Measurements from ENCODE around the gene KIF5A.
"Not testable (repeated sequence)": the region's sequence is repeated elsewhere in the genome, so short reads cannot be mapped to it uniquely, and the experiment has no call there.

The KIF5A gene

DNA sequence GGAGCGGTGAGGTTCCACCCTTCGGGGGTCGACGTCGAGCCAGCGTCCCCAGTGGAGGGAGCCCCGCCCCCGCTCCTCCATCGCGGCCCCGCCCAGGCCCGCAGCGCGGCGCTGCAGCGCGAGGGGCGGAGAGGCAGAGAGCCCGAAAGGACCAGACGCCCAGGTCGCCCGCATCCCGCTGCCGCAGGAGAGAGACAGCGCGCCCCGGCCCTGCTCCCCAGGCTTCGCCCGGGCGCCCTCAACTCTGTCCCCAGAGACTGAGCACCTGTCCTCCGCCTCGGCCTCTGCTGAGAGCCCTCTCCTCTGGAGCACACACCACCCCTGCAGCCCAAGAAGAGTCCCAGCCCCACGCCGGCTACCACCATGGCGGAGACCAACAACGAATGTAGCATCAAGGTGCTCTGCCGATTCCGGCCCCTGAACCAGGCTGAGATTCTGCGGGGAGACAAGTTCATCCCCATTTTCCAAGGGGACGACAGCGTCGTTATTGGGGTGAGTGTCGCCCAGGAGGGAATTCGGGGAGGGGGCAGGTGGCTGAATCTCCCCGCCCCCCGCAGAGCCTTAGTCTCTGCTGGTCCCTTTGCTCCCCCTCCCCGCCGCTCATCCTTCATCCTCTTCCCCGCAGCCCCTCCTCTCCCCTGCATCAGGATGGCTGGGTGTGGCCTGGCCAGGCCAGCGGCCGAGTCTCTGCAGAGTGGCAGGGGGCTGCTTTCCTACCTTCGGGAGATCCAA lies at the start of gene KIF5A:
Gene KIF5A, plus strand, starts transcription at position 136 of the 732 bp plus-strand sequence. Its CDS starts 228 bp downstream, at position 364.
- peak; percentile 50 for DNase-seq

DNA sequence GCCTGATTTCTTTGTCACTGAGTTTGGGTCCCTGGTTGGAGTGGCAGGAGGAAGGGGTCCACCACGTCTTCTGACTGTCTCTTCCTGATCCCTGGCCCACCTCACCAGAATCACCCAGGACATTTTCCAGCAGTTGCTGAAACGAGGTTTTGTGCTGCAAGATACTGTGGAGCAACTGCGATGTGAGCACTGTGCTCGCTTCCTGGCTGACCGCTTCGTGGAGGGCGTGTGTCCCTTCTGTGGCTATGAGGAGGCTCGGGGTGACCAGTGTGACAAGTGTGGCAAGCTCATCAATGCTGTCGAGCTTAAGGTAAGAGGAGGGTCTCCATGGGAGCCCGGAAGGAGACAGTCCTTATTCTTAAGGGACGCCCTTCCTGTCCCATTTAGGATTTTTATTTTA lies 49.6 kb upstream of the KIF5A start:
- no peak for DNase-seq

DNA sequence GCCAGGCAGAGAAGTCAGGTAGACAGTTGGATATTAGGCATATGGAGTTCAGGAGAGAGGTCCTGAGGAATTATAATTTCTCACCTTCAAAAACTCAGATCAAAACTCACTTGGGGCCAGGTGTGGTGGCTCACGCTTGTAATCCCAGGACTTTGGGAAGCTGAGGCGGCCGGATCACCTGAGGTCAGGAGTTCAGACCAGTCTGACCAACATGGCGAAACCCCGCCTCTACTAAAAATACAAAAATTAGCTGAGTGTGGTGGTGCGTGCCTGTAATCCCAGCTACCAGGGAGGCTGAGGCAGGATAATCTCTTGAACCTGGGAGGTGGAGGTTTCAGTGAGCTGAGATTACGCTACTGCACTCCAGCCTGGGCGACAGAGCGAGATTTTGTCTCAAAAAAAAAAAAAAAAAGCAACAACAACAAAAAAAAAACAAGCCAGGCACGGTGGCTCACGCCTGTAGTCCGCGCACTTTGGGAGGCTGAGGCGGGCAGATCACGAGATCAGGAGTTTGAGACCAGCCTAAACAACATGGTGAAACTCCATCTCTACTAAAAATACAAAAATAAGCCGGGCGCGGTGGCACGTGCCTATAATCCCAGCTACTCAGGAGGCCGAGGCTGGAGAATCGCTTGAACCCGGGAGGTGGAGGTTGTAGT lies 47.4 kb upstream of the KIF5A start:
- not testable (repeated sequence) for DNase-seq

DNA sequence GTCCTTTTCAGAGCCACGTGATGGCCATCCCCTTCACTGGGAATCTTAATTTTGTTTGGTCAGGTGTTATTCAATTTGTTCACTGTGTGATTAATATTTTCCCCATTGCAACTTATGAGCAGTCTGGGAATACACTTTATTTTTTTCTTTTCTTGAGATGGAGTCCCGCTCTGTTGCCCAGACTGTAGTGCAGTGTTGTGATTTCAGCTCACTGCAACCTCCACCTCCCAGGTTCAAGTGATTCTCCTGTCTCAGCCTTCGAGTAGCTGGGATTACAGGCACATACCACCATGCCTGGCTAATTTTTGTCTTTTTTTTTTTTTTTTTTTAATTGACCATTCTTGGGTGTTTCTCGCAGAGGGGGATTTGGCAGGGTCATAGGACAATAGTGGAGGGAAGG lies 43.3 kb upstream of the KIF5A start:
- not testable (repeated sequence) for DNase-seq

DNA sequence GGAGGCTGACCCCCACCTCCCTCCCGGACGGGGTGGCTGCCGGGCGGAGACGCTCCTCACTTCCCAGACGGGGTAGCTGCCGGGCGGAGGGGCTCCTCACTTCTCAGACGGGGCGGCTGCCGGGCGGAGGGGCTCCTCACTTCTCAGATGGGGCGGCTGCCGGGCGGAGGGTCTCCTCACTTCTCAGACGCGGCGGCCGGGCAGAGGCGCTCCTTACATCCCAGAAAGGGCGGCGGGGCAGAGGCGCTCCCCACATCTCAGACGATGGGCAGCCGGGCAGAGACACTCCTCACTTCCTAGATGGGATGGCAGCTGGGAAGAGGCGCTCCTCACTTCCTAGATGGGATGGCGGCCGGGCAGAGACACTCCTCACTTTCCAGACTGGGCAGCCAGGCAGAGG lies 42.0 kb upstream of the KIF5A start:
- not testable (repeated sequence) for DNase-seq

DNA sequence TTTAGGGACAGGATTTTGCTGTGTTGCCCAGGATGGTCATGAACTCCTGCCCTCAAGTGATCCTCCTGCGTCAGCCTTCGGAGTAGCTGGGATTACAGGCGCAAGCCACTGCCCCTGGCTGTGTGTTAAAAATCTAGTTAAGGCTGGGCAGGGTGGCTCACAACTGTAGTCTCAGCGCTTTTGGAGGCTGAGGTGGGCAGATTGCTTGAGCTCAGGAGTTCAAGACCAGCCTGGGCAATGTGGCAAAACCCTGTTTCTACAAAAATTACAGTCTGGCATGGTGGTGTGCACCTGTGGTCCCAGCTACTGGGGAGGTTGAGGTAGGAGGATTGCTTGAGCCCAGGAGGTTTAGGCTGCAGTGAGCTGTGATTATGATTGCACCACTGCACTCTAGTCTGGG lies 38.7 kb upstream of the KIF5A start:
- DNase-seq: no peak

DNA sequence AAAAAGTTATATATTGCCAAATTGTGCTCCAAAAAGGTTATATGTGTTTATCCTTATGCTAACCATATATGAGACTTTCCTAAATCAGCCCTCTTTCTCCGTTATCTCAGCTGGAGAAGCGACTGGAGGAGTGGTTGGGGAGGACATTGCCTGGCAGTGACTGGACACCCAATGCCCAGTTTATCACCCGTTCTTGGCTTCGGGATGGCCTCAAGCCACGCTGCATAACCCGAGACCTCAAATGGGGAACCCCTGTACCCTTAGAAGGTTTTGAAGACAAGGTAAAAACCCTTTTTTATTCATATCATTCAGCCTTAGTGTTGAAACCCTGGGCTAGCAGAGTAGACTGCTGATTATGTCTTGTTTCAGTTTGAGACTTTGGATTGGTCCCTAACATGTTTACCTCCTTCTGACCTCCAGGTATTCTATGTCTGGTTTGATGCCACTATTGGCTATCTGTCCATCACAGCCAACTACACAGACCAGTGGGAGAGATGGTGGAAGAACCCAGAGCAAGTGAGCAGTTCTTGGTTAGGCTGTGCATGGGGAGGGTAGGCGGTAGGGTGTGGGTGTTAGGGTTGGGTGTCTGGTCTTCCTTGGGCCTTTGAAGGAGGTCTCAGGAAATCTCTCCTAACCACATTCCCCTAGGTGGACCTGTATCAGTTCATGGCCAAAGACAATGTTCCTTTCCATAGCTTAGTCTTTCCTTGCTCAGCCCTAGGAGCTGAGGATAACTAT lies 38.1 kb upstream of the KIF5A start:
- DNase-seq: no peak

DNA sequence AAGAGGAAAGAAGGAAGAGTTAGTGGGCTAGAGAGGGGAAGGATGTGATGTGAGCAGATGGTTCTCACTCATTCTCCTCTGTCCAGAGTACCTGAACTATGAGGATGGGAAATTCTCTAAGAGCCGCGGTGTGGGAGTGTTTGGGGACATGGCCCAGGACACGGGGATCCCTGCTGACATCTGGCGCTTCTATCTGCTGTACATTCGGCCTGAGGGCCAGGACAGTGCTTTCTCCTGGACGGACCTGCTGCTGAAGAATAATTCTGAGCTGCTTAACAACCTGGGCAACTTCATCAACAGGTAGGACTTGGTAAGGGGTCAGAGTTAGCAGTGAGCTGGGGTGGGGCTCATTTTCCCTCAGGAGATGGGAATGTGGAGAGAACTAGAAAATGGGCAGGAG lies 37.2 kb upstream of the KIF5A start:
- DNase-seq: no peak

DNA sequence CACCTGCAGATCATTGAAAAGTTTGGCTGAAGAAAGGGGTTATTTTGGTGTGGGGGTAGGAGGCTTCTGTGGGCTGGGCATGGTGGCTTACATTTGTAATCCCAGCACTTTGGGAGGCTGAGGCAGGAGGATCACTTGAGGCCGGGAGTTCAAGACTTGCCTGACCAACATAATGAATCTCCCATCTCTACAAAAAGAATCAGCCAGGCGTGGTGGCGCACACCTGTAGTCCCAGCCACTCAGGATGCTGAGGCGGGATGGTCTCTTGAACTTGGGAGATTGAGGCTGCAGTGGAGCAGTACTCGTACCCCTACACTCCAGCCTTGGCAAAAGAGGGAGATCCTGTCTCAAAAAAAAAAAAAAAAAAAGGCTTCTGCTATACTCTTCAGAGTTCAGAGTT lies 36.6 kb upstream of the KIF5A start:
- DNase-seq: no peak

DNA sequence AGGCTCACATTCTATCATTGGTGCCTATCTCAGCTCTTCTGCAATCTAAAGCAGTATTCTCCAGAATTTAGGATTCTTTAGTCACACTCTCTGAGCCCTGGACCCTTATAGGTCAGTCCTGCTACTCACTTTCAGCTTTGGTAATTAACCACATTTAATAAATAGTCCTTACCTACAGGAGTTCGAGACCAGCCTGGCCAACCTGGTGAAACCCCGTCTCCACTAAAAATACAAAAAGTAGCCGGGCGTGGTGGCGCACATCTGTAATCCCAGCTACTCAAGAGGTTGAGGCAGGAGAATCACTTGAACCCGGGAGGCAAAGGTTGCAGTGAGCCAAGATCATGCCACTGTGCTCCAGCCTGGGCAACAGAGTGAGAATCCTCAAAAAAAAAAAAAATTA lies 36.2 kb upstream of the KIF5A start:
- DNase-seq: not testable (repeated sequence)

DNA sequence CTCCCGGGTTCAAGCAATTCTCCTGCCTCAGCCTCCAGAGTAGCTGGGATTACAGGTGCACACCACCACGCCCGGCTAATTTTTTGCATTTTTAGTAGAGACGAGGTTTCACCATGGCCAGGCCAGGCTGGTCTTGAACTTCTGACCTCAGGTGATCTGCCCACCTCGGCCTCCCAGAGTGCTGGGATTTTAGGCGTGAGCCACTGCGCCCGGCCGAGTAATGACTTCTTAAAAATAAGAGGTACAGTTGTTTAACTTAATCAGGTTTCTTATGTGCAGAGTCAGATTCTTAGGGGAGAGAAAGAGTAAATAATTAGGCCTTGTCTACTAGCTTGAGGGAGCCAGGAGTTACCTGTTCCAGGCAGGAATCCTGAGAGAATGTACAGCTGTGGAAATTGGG lies 35.6 kb upstream of the KIF5A start:
- not testable (repeated sequence) for DNase-seq

DNA sequence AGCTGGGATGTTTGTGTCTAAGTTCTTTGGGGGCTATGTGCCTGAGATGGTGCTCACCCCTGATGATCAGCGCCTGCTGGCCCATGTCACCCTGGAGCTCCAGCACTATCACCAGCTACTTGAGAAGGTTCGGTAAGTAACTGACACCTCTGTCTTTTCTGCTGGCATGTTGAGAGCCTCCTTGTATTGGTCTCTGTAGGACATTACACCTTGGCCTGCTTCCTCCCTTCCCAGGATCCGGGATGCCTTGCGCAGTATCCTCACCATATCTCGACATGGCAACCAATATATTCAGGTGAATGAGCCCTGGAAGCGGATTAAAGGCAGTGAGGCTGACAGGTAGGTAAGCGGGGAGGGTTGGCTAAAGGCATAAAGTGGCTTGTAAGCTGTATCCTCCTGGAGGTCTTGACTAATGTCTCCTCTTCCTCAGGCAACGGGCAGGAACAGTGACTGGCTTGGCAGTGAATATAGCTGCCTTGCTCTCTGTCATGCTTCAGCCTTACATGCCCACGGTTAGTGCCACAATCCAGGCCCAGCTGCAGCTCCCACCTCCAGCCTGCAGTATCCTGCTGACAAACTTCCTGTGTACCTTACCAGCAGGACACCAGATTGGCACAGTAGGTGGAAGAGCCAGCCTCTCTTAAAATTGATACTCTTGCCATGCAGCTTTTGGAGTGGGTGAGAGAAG lies 35.0 kb upstream of the KIF5A start:
- no peak for DNase-seq

DNA sequence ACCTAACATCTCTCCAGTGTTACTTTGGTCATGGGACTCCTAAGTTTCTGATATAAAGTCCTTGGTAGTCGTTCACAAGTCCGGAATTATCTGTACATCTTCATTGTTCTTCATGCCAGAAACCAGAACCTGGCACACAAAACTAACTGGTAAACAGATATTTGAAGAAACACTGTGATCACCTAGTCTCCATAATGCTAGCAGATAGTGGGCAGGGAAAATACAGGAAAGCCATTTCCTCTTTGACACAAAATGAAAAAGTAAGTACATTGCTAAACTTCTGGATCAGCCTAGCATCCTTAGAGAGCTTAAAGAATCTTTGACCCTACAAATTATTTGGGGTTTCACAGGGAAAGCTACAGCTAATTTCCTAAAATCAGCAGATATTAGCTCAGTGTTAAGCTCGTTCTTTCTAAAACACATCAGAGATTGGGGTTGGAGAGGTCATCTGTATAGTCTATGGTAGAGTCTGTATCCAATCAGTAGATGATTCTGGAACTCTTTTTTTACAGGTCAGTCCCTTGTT lies 34.4 kb upstream of the KIF5A start:
- DNase-seq: no peak

DNA sequence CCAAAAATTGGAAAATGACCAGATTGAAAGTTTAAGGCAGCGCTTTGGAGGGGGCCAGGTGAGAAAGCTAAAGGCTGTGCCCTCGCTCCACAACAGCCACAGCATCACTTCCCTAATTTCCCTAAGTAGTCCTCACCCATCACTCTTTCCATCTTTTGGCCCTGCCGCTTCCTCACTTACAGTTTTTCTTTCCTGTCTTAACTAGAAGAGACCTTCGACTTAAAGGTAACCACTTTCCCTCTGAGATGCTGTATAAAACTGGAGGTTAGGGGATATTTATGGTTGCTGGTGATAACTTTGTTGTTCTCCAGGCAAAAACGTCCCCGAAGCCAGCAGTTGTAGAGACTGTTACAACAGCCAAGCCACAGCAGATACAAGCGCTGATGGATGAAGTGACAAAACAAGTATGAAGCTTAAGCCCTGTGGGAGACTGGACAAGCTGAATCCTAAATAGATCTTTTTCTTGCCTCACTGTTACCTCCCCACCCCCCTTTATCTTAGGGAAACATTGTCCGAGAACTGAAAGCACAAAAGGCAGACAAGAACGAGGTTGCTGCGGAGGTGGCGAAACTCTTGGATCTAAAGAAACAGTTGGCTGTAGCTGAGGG lies 33.8 kb upstream of the KIF5A start:
- DNase-seq: no peak

DNA sequence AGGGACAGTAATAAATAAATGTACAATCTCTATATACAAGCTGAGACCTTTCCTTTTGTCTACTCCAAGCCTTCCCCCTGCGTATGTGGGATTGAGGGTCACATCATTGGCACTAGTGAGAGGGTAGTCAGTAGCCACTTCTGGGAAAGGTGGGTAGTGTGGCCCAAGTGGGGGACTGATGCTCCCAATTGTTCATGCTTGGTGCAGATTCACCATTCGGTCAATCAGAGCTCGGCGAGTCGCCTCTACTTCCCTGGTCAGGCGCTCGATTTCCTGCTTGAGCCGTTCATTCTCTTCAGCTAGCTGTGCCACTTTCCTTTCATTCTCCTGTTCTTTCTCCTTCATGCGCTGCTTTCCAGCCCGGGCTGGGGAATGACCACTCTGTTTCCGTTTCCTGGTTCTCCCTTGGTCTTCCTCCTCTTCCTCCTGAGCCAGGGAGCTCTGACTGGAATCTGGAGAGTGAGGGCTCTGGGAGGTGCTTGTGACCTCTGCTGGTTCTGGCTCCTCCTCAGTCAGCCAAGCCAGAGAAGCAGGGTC lies 33.2 kb upstream of the KIF5A start:
- DNase-seq: no peak

DNA sequence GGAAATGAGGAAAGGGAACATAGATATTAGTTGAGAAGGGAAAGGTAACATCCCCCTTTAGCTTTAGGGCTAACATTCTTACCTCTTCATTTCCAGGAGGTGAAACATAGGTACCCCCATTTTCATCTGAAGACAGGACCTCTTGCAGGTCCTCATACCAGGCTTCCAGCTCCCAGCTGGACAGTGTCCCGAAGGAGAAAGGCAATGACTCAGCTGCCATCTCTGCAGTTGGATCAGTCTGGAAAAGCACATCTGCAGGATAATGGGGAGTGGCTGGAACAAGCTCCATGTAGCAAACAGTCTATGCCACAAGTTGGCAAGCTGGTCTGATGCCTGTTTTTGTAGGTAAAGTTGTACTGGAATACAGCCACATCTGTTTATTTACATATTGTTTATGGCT lies 32.7 kb upstream of the KIF5A start:
- DNase-seq: no peak

DNA sequence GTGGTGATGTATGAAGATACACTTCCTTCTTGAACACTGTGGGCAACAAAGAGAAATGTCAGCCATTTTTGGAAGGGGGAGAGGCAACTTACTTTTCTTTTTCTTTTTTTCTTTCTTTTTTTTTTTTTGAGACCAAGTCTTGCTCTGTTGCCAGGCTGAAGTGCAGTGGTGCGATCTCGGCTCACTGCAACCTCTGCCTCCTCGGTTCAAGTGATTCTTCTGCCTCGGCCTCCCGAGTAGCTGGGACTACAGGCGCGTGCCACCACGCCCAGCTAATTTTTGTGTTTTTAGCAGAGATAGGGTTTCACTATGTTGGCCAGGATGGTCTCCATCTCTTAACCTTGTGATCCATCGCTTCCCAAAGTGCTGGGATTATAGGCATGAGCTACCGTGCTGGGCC lies 32.1 kb upstream of the KIF5A start:
- not testable (repeated sequence) for DNase-seq

DNA sequence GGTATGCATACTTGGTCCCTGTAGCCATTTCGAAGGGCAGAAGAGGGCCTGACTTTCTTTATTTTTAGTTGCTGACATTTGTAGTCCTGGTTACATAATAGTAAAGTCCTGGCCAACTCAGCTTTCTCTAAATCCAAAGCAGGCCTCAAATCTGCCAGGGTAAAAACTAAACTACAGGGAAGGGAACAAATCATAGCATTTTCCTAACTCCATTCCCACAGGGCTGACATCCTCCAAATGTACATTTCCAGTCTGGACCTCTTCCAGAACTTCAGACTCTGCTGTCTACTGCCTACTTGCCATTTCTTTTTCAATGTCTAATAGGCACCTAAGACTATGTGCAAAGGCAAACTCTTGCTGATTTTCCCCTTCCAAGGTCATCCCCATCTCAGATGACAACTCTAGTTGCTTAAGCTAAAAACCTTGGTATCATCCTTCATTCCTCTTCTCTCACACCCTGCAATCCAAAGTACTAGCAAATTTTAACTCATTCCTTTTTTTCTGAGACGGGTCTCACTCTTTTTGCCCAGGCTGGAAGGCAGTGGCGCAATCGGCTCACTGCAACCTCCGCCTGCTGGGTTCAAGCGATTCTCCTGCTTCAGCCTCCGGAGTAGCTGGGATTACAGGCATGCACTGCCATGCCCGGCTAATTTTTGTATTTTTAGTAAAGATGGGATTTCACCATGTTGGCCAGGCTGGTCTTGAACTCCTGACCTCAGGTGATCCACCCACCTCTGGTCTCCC lies 31.5 kb upstream of the KIF5A start:
- DNase-seq: no peak

DNA sequence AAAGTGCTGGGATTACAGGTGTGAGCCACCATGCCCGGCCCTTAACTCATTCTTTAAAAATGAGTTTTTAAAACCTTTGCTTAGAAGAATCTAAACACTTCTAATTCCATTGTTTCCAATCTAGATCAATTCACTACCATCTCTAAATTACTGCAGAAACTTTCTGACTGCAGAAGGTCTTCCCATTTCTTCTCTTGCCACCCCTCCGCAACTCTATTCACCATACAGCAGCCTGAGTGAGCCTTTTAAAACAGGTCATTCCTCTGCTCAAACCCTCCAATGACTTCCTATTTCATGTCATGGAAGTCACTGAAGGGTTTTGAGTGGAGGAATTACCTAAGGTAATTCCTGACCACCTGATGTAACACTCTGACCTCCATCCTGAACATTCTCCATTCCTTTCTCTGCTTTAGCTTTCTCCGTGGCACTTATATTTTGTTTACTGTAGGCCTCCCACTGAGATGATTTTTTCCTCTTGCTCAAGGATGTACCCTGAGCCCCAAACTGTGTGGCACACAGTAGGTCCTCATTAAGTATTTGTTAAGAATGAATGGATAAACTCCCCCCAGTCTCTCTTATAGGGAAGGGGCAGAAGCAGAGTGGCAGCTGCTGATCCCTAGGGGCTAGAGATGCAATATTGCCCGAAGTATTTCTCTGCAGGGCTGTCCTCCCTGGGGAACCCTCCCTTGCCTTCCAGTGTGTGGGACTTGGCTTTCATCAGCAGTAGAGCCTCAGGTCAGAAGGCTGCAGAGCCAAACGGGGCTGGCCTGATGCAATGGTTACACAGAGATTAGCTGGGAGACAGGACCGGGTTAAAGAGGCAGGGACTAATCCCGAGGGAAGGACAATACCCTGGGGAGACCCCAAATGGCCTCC lies 30.7 kb upstream of the KIF5A start:
- peak; percentile 25 for DNase-seq

DNA sequence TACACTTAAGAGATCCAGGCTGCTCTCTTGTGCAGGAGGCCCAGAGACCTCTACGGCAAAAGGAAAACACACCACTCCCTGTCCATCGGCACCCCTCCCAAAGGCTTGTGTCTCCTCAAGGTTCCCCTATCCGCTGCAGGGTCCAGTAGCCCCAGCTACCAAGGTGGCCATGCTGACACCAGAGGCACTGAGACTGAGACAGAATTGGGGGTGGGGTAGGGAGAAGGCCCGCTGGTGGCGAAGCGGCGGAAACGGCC lies 30.1 kb upstream of the KIF5A start:
- no peak for DNase-seq
